Activated T-helper 1 cell treated with anti-CD3 and anti-CD28 coated beads, Interleukin-12 subunit alpha, Interleukin-12 subunit beta, Interleukin-2, Interleukin-4 antibody, amounts not matched to agents 30 ng/mL and 10 ng/mL and 1 ng/mL, durations not matched to agents 14 hours and 24 hours and 36 hours (primary cell): ENCODE data around the gene SERPINA3. TPM values are rescaled to one million over a fixed set of nuclear protein-coding genes. Genes with fewer than 3 reads are reported as not detected.

ENCODE experiments used
- DNase-seq: peaks from one replicate; pipeline ENCODE4 v3.0.0; 2021; ENCODE audit warnings: low spot score
- H3K27ac Mint-ChIP-seq: one replicate; pipeline ENCODE4 v1.8.0; 2021; ENCODE audit warnings: mild to moderate bottlenecking, mixed read lengths
- H3K27me3 Mint-ChIP-seq: one replicate; pipeline ENCODE4 v1.8.0; 2022; ENCODE audit warnings: mild to moderate bottlenecking, moderate library complexity, mixed read lengths; ENCODE audit not compliant: insufficient read depth
- H3K36me3 Mint-ChIP-seq: one replicate; pipeline ENCODE4 v1.8.0; 2021; ENCODE audit warnings: low read depth, mixed read lengths
- H3K4me1 Mint-ChIP-seq: one replicate; pipeline ENCODE4 v1.8.0; 2021; ENCODE audit warnings: low read depth, mixed read lengths
- H3K4me3 Mint-ChIP-seq: one replicate; pipeline ENCODE4 v1.8.0; 2021; ENCODE audit warnings: mild to moderate bottlenecking, moderate library complexity, mixed read lengths
- H3K9me3 Mint-ChIP-seq: one replicate; pipeline ENCODE4 v1.8.0; 2021; ENCODE audit warnings: mixed read lengths
- intact Hi-C: fragments of 100-400 bp; cut with micrococcal nuclease; formaldehyde crosslinking; loops from one replicate; pipeline ENCODE4 v1.15.1; 2024
- total RNA-seq: library from RNA; stranded (reverse); gene quantifications from 2 replicates; pipeline ENCODE4 v1.2.3, GENCODE V29; 2022

SERPINA3 gene
- not detected in 2 replicates for total RNA-seq

DNA sequence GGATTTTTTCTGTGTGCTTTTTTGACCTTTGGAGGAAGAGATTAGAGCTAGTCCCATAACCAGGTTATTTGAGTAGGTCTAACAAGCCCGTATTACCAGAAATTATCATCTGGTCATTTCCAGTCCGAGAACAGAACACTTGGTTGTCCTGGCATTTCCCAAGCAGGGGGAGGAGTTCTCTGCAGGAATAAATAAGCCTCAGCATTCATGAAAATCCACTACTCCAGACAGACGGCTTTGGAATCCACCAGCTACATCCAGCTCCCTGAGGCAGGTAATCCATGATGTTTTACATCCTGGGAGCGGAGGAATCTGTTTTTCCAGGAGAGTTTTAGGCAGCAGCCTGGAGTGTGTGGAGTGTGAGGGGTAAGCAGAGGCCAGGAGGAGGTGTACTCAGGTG lies at the start of gene SERPINA3:
Gene SERPINA3, plus strand, starts transcription at position 218 of the 400 bp plus-strand sequence. CDS start 2,051 bp downstream, outside the sequence.
- H3K27ac Mint-ChIP-seq: no peak within 1 kb of the TSS
- peaks cover 8% of the 10 kb centered on the region for H3K9me3 Mint-ChIP-seq
- no peak for DNase-seq
- H3K27me3 Mint-ChIP-seq: no peaks in the 10 kb centered on the region
- H3K4me1 Mint-ChIP-seq: no peaks in the 10 kb centered on the region
- no peaks in the 10 kb centered on the region for H3K36me3 Mint-ChIP-seq
- no peak within 1 kb of the TSS for H3K4me3 Mint-ChIP-seq
- intact Hi-C loops: no loop called here

DNA sequence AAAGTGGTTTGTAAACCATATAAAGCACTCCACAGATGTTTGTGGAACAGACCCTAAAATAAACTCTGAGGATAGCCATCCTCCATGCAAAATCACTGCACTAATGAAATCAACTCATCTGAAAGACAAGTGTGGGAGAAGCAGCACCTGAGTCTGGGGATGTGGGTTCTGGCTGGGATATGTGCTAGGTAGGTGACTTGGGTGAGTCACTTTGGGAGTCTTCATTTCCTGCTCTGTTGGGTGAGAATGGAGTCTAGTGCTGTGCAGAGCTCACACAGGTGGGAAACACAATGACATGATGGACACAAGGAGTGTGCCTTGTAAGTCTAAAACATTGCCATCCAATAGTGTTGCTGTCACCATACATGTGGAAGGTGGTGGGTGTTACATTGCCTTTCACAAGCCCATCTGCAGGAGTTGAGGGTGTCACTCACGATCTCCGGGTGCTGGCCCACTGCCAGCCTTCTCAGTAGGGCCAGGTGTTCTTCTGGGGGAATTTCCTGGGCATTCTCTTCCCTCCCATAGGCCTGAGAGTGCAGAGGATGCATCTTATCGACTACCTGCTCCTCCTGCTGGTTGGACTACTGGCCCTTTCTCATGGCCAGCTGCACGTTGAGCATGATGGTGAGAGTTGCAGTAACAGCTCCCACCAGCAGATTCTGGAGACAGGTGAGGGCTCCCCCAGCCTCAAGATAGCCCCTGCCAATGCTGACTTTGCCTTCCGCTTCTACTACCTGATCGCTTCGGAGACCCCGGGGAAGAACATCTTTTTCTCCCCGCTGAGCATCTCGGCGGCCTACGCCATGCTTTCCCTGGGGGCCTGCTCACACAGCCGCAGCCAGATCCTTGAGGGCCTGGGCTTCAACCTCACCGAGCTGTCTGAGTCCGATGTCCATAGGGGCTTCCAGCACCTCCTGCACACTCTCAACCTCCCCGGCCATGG lies 49.0 kb upstream of the SERPINA3 start:
- Mint-ChIP-seq H3K4me1 (no peaks in the 10 kb centered on the region), H3K27me3 (no peaks in the 10 kb centered on the region), H3K27ac (no peak overlapping the region), H3K36me3 (no peaks in the 10 kb centered on the region), H3K4me3 (no peak overlapping the region), H3K9me3 (no peaks in the 10 kb centered on the region)
- intact Hi-C loops: no loop called here
- no peak for DNase-seq

DNA sequence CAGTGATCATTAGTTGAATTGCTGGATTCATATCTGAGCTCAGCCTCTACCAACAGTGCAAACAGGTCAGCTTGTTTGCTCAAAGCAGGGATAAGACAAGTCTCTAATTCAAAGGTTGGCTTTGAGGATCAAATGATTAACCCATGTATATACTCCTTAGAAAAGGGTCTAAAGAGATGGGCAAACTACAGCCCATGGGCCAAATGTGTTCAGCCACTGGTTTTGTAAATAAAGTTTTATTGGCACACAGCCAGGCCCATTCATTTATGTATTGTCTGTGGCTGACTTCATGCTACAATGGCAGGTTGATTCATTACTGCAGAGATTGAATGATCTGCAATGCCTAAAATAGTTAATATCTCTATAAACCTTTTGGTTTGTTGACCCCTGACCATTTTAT lies 47.8 kb upstream of the SERPINA3 start:
- no peak overlapping the region for H3K27ac Mint-ChIP-seq
- H3K9me3 Mint-ChIP-seq: no peaks in the 10 kb centered on the region
- no peak overlapping the region for H3K4me3 Mint-ChIP-seq
- H3K36me3 Mint-ChIP-seq: no peaks in the 10 kb centered on the region
- no peaks in the 10 kb centered on the region for H3K27me3 Mint-ChIP-seq
- H3K4me1 Mint-ChIP-seq: no peaks in the 10 kb centered on the region
- no peak for DNase-seq
- intact Hi-C loops: no loop called here

DNA sequence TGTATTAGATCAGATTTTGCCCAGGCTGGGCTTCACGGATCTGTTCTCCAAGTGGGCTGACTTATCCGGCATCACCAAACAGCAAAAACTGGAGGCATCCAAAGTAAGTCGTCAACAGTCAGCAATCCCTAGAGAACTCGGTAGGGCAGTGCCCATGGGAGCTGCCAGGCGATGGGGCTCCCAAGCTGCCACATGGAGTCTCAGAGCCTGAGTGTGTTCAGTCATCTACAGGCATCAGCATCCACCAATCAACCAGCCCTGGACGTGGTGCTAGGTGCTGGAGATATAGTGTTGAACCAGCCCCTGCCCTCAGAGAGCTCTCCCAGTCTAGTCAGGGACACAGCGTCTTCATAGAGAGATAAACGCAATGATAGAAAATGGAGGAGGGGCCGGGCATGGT lies 44.0 kb upstream of the SERPINA3 start:
- Mint-ChIP-seq H3K27ac (no peak overlapping the region), H3K4me1 (no peaks in the 10 kb centered on the region), H3K36me3 (no peaks in the 10 kb centered on the region), H3K9me3 (no peaks in the 10 kb centered on the region), H3K4me3 (no peak overlapping the region), H3K27me3 (no peaks in the 10 kb centered on the region)
- no peak for DNase-seq
- intact Hi-C loops: no loop called here

- no peaks in the 10 kb centered on the region for H3K27me3 Mint-ChIP-seq
- no peaks in the 10 kb centered on the region for H3K36me3 Mint-ChIP-seq
- no peak overlapping the region for H3K4me3 Mint-ChIP-seq
- no peaks in the 10 kb centered on the region for H3K4me1 Mint-ChIP-seq
- no peak for DNase-seq
- no peaks in the 10 kb centered on the region for H3K9me3 Mint-ChIP-seq
- intact Hi-C loops: no loop called here
- H3K27ac Mint-ChIP-seq: no peak overlapping the region
Observed at GRCh38 chr14:94569381-94570001, 42.7 kb upstream of the SERPINA3 start.

GRCh38 chr14:94570002-94570400 lies 42.2 kb upstream of the SERPINA3 start:
- Mint-ChIP-seq H3K36me3 (no peaks in the 10 kb centered on the region), H3K27ac (no peak overlapping the region), H3K4me3 (no peak overlapping the region), H3K4me1 (no peaks in the 10 kb centered on the region), H3K9me3 (no peaks in the 10 kb centered on the region), H3K27me3 (no peaks in the 10 kb centered on the region)
- no peak for DNase-seq
- intact Hi-C loops: no loop called here

DNA sequence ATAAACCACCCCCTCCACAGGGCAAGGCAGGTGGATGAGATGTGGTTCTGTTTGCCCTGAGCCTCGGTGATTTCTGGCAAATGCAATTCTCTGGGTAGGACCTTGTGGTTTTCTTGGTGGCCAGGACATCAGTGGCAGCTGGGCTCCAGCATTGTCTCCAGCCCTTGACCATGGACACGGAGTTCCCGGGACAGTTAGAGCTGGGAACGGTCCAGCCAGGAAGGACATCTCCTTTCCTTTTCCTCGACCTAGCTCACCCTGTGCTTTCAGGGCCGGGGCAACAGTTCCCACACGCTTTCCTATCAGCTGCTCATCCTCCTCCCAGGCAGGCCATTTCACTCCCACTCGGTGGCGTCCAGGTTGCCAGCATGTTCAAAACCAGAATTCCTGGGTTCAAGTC lies 41.8 kb upstream of the SERPINA3 start:
- Mint-ChIP-seq H3K27me3 (no peaks in the 10 kb centered on the region), H3K27ac (no peak overlapping the region), H3K4me3 (no peak overlapping the region), H3K9me3 (no peaks in the 10 kb centered on the region), H3K4me1 (no peaks in the 10 kb centered on the region), H3K36me3 (no peaks in the 10 kb centered on the region)
- intact Hi-C loops: no loop called here
- no peak for DNase-seq

DNA sequence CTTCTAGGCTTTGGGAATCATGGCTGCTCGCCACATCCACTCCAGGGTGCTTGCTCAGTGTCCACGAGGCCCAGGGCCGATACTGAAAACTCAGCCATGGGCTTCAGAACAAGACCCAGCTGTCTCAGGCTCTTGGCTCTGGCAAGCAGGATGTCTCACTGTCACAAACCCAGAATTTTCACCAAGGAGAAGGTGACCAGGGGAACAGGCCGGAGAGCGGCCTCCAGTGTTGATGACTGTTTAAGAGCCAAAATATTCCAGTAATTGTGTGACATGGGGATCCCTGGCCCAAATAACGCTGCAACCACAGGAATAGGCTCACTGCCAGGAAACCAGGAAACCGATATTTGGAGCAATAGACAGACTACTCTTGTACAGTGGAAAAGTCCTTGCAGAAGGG lies 40.8 kb upstream of the SERPINA3 start:
- Mint-ChIP-seq H3K27ac (no peak overlapping the region), H3K36me3 (no peaks in the 10 kb centered on the region), H3K4me1 (no peaks in the 10 kb centered on the region), H3K27me3 (no peaks in the 10 kb centered on the region), H3K9me3 (no peaks in the 10 kb centered on the region), H3K4me3 (no peak overlapping the region)
- intact Hi-C loops: no loop called here
- DNase-seq: no peak

DNA sequence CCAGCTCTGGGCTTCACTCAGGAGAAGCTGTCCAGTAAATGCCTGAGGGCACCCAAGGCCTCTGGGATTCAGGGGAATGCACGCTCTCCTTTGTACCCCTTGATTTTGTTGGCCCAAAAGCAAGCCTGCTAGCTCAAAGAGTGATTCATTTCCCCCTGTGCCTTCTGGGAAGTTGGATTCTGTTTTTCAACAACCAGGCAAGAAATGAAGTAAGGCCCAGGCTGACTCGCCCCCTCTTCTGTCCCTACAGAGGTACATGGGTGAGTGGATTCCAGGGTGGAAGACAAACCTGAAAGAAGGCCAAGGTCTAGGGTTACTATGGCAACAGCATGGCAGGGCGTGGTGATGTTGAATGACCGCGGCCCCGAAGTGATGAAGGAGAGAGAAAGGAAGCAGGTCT lies 40.2 kb upstream of the SERPINA3 start:
- Mint-ChIP-seq H3K4me3 (no peak overlapping the region), H3K27ac (no peak overlapping the region), H3K9me3 (no peaks in the 10 kb centered on the region), H3K27me3 (no peaks in the 10 kb centered on the region), H3K4me1 (no peaks in the 10 kb centered on the region), H3K36me3 (no peaks in the 10 kb centered on the region)
- intact Hi-C loops: no loop called here
- DNase-seq: no peak

GRCh38 chr14:94572637-94573303 lies 39.4 kb upstream of the SERPINA3 start:
- no peaks in the 10 kb centered on the region for H3K36me3 Mint-ChIP-seq
- intact Hi-C loops: no loop called here
- DNase-seq: no peak
- no peak overlapping the region for H3K4me3 Mint-ChIP-seq
- no peaks in the 10 kb centered on the region for H3K27me3 Mint-ChIP-seq
- H3K27ac Mint-ChIP-seq: no peak overlapping the region
- no peaks in the 10 kb centered on the region for H3K4me1 Mint-ChIP-seq
- H3K9me3 Mint-ChIP-seq: no peaks in the 10 kb centered on the region

- Mint-ChIP-seq H3K4me3 (no peak overlapping the region), H3K36me3 (no peaks in the 10 kb centered on the region), H3K27me3 (no peaks in the 10 kb centered on the region), H3K4me1 (no peaks in the 10 kb centered on the region), H3K9me3 (no peaks in the 10 kb centered on the region), H3K27ac (no peak overlapping the region)
- no peak for DNase-seq
- intact Hi-C loops: no loop called here
Observed at GRCh38 chr14:94573475-94574277, 38.5 kb upstream of the SERPINA3 start.

DNA sequence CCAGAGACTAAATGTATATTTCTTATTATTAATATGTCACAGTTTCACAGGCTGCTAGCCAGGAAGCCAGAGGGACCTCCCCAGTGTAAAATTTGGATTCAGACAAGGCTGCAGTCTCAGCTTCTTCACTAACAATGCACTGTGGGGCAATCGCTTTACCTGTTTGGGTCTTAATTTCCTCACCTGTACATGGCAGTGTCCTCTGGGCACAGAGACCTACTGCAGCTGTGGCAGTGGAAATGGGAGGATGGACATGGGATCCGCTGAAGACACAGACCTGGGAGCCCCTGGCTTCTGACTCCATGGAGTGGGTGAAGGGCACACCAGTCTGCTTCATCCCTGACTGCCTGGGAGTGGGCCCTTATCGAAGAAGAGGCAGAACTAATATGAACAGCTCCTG lies 37.9 kb upstream of the SERPINA3 start:
- no peaks in the 10 kb centered on the region for H3K36me3 Mint-ChIP-seq
- DNase-seq: no peak
- no peak overlapping the region for H3K27ac Mint-ChIP-seq
- H3K9me3 Mint-ChIP-seq: no peaks in the 10 kb centered on the region
- H3K27me3 Mint-ChIP-seq: no peaks in the 10 kb centered on the region
- intact Hi-C loops: no loop called here
- no peaks in the 10 kb centered on the region for H3K4me1 Mint-ChIP-seq
- no peak overlapping the region for H3K4me3 Mint-ChIP-seq
